Liver (tissue), 2 donors: ENCODE results near the gene YPEL2.

Source experiments
- JUND ChIP-seq, 2 donors: IDR thresholded peaks; 2 replicates each; pipeline ENCODE4 v1.6.1; 2016; ENCODE audit warnings: antibody characterized with exemption in 2 of 2
- MAX ChIP-seq: IDR thresholded peaks from 2 replicates; pipeline ENCODE4 v1.6.1; 2016; ENCODE audit warnings: antibody characterized with exemption
- TAF1 ChIP-seq: conservative IDR thresholded peaks from 2 replicates; pipeline ENCODE4 v1.6.1; 2016; ENCODE audit warnings: antibody characterized with exemption, mild to moderate bottlenecking
- donor health status: healthy.

DNA sequence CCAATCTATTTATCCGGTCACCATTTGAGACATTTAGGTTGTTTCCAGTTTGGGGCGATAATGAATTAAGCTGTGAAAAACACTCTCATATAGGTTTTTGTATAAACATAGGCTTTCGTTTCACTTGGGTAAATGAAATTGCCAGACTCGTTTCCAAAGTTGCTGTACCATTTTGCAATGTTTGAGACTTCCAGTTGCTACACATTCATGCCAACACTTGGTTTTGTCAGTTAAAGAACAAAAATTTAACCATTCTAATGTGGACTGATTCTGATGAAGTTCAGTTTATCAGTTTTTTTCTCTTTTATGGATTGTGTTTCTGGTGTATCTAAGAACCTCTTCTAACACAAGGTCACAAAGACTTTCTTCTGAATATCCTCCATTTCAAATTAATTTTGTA is 52.4 kb downstream of the YPEL2 start:
- no peak for TF ChIP-seq JUND (IDR thresholded peaks at IDR 0.05)
- TF ChIP-seq TAF1 = no peak
- no peak for TF ChIP-seq MAX
